HCT116 (cell line): ENCODE results near the gene CSNK1E. TPM values are rescaled to one million over a fixed set of nuclear protein-coding genes. Genes with fewer than 3 reads are reported as not detected.

Experiments
- ATAC-seq: fragments of 200-7000 bp; cut with Tn5 transposase; 2 replicates; pipeline ENCODE4 v1.9.1; 2020; ENCODE audit warnings: mild to moderate bottlenecking, moderate library complexity
- BruUV-seq: library from RNA; stranded (reverse); fragments of 400-500 nt; replicated peaks from 2 replicates; lab custom pipeline; 2021; lab: Mats Ljungman, UMichigan
- CTCF ChIA-PET: fragments of 300-600 bp; sonication (Branson Sonifier 250); formaldehyde crosslinking; loops from one replicate; lab custom pipeline; 2021; ENCODE audit warnings: antibody characterized with exemption; lab: Charles Lee
- POLR2A ChIA-PET: fragments of 300-600, 350-600 bp; sonication (Branson Sonifier 250); formaldehyde crosslinking; loops from one replicate; lab custom pipeline; 2021; ENCODE audit warnings: antibody characterized with exemption; lab: Charles Lee
- RAD21 ChIA-PET, 2 experiments: fragments of 300-600 bp; sonication (Branson Sonifier 250); formaldehyde crosslinking; loops; one replicate each; lab custom pipeline; 2023; ENCODE audit warnings: low total read pairs in 2 of 2; ENCODE audit not compliant: uncharacterized antibody in 2 of 2, unreplicated experiment in 2 of 2, low non-redundant PET in 1 of 2; lab: Charles Lee
- DNase-seq: peaks from one replicate; pipeline ENCODE4 v3.0.0-alpha.2; 2010; ENCODE audit warnings: low read depth, low spot score
- H2AFZ ChIP-seq: fragments of 200-600 bp; shearing (Covaris generic), sonication (generic); 2 replicates; pipeline ENCODE4 v1.6.1; 2017; ENCODE audit warnings: low read depth, mixed run types, mixed read lengths, antibody characterized with exemption, low read length; ENCODE audit not compliant: poor library complexity, severe bottlenecking
- H3K27ac ChIP-seq: 2 replicates; pipeline ENCODE4 v1.5.1; 2012; ENCODE audit warnings: low read depth, low read length
- H3K27me3 ChIP-seq: fragments of 200-600 bp; sonication (generic); 2 replicates; pipeline ENCODE4 v1.6.1; 2016; ENCODE audit warnings: mixed run types, low read length, mixed read lengths; ENCODE audit not compliant: insufficient read depth
- H3K36me3 ChIP-seq, 2 experiments: fragments of 200-500 bp in 1 of 2; fragments of 200-600 bp in 1 of 2; sonication (Bioruptor generic) in 1 of 2; sonication (generic) in 1 of 2; 2 replicates each; pipeline versions ENCODE4 v1.5.1 to v1.6.1; 2014 to 2016; ENCODE audit warnings: low read length in 2 of 2, inconsistent platforms in 1 of 2, mixed read lengths in 1 of 2, mixed run types in 1 of 2; ENCODE audit not compliant: insufficient read depth in 2 of 2, control insufficient read depth in 1 of 2
- H3K4me1 ChIP-seq, 2 experiments: fragments of 200-600 bp in 1 of 2; sonication (generic) in 1 of 2; 2 replicates each; pipeline versions ENCODE4 v1.5.1 to v1.6.1; 2012 to 2017; ENCODE audit warnings: low read length in 2 of 2, inconsistent platforms in 1 of 2, mild to moderate bottlenecking in 1 of 2, mixed read lengths in 1 of 2, mixed run types in 1 of 2, moderate library complexity in 1 of 2; ENCODE audit not compliant: insufficient read depth in 2 of 2, control insufficient read depth in 1 of 2
- H3K4me2 ChIP-seq: fragments of 200-600 bp; sonication (generic); 2 replicates; pipeline ENCODE4 v1.6.1; 2017; ENCODE audit warnings: mixed run types, low read length, mixed read lengths
- H3K4me3 ChIP-seq, 2 experiments: fragments of 200-600 bp in 1 of 2; sonication (generic) in 1 of 2; replicated peaks in 1 of 2; 2 replicates each; pipeline ENCODE4 v1.5.1; 2011 to 2016; ENCODE audit warnings: low read length in 2 of 2, control low read depth in 1 of 2, low read depth in 1 of 2, mild to moderate bottlenecking in 1 of 2, mixed read lengths in 1 of 2, mixed run types in 1 of 2
- H3K79me2 ChIP-seq: fragments of 200-600 bp; sonication (generic); 2 replicates; pipeline ENCODE4 v1.6.1; 2017; ENCODE audit warnings: mild to moderate bottlenecking, mixed run types, low read length, moderate library complexity, mixed read lengths; ENCODE audit not compliant: insufficient read depth
- H3K9ac ChIP-seq: fragments of 200-600 bp; sonication (generic); 2 replicates; pipeline ENCODE4 v1.6.1; 2016; ENCODE audit warnings: low read length, mixed read lengths
- H3K9me2 ChIP-seq: fragments of 200-600 bp; sonication (generic), shearing (Covaris generic); 2 replicates; pipeline ENCODE4 v1.6.1; 2017; ENCODE audit warnings: mixed run types, mild to moderate bottlenecking, moderate library complexity; ENCODE audit not compliant: insufficient read depth
- H3K9me3 ChIP-seq, 2 experiments: fragments of 200-500 bp in 1 of 2; fragments of 200-600 bp in 1 of 2; sonication (Bioruptor generic) in 1 of 2; sonication (generic) in 1 of 2; 2 replicates each; pipeline ENCODE4 v1.6.1; 2014 to 2017; ENCODE audit warnings: low read length in 2 of 2, mixed read lengths in 2 of 2, inconsistent platforms in 1 of 2, low read depth in 1 of 2, mild to moderate bottlenecking in 1 of 2, mixed run types in 1 of 2, moderate library complexity in 1 of 2; ENCODE audit not compliant: control insufficient read depth in 1 of 2, insufficient read depth in 1 of 2
- H4K20me1 ChIP-seq: fragments of 200-600 bp; sonication (generic), shearing (Covaris generic); 2 replicates; pipeline ENCODE4 v1.6.1; 2017; ENCODE audit warnings: mixed run types, mild to moderate bottlenecking, moderate library complexity; ENCODE audit not compliant: insufficient read depth
- ATF3 ChIP-seq: IDR thresholded peaks from 2 replicates; pipeline ENCODE4 v1.6.1; 2012
- ELF1 ChIP-seq: IDR thresholded peaks from 2 replicates; pipeline ENCODE4 v1.6.1; 2012; ENCODE audit warnings: low read depth, borderline replicate concordance
- EZH2phosphoT487 ChIP-seq: fragments of 200-600 bp; IDR thresholded peaks from 2 replicates; pipeline ENCODE4 v1.6.1; 2018; ENCODE audit warnings: antibody characterized with exemption, borderline replicate concordance
- FOSL1 ChIP-seq: IDR thresholded peaks from 2 replicates; pipeline ENCODE4 v1.6.1; 2012; ENCODE audit warnings: low read depth
- TCF7L2 ChIP-seq: IDR thresholded peaks from 2 replicates; pipeline ENCODE4 v1.7.0; 2011; ENCODE audit warnings: borderline replicate concordance, inconsistent platforms; ENCODE audit not compliant: insufficient read depth, insufficient read length; ENCODE audit errors: extremely low read depth
- intact Hi-C: fragments of 100-400 bp; cut with micrococcal nuclease; formaldehyde crosslinking; loops from 2 replicates; pipeline ENCODE4 v1.10.0; 2022
- total RNA-seq: library from RNA; stranded (reverse); gene quantifications from one replicate; pipeline ENCODE4 v1.2.1, GENCODE V29; 2021; ENCODE audit not compliant: unreplicated experiment
- TF ChIP-seq, protein P1 (sequence below): IDR thresholded peaks from 2 replicates; pipeline ENCODE4 v1.6.1; 2011; ENCODE audit warnings: mild to moderate bottlenecking, low read length, moderate library complexity; ENCODE audit not compliant: insufficient replicate concordance; ENCODE audit errors: extremely low read depth

CSNK1E gene
- total RNA-seq, 1 experiment from 2014 or later: 190 TPM

DNA sequence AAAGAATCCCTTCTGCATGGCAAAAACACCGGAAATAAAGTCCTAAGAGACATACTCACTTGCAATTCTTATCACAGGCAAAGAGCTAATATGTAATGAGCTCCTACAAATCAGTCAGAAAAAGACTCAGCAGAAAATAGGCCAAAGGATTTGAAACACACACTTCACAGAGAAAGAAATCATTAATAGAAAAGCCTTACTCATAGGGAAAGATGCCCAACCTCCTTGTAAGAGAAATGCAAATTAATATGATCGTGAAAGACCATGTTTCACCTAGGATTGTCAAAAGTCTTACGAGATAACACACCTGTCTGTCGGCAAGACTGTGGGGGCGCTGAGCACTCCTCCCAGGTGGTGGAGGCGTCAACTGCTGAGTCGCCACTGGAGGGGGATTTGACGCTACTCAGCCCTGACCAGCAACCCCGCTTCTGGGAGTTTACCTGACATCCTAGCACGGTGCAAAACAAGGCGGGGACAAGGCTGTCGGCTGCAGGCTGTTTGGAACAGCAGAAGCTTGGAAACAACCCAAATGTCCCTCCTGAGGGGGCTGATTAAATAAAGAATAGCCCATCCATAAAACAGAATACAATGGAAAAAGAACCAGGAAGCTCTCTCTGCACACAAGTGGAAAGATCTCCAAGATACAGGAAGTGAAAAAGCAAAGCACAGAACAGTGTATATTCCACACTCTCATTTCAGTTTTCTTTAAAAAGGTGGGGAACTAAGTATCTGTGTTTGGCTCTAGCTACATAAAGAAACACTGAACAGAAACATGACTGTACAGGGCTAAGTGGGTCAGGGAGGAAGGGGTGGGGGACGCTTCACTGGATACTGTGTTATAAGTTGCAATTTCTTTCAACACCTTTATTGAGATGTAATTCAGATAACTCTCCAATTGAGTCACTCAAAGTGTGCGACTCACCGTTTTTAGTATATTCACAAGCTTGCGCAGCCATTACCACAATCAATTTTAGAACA lies 11.5 kb downstream of the CSNK1E start:
- ATAC-seq (peak; percentile 47; the same call in 1 of the 2 replicates), DNase-seq (no peak)
- ChIA-PET CTCF (no interaction called here), RAD21 (no interaction called here), POLR2A (interaction anchor here (1.8 kb wide), 1 partner anchor 12 kb away, joined by 7 read pairs; the partner anchor contains the start of gene CSNK1E)
- Histone ChIP-seq H3K79me2 (peaks cover 98% of the 10 kb centered on the region), H3K36me3 (peaks cover 36 to 55% of the 10 kb centered on the region in 2 experiments; a peak in 3 of 4 replicates), H3K27me3 (no peaks in the 10 kb centered on the region), H3K4me3 (no peak overlapping the region), H3K4me2 (no peak overlapping the region; the same call in 1 of the 2 replicates), H3K4me1 (peaks cover 0 to 12% of the 10 kb centered on the region in 2 experiments; a peak in 1 of 4 replicates), H2AFZ (no peak overlapping the region), H3K27ac (peak overlapping the region; percentile 43), H3K9ac (no peak overlapping the region), H3K9me2 (no peaks in the 10 kb centered on the region), H3K9me3 (no peaks in the 10 kb centered on the region)
- intact Hi-C loops: no loop called here
- no TSS peak for BruUV-seq
- TF ChIP-seq, protein P1, sequence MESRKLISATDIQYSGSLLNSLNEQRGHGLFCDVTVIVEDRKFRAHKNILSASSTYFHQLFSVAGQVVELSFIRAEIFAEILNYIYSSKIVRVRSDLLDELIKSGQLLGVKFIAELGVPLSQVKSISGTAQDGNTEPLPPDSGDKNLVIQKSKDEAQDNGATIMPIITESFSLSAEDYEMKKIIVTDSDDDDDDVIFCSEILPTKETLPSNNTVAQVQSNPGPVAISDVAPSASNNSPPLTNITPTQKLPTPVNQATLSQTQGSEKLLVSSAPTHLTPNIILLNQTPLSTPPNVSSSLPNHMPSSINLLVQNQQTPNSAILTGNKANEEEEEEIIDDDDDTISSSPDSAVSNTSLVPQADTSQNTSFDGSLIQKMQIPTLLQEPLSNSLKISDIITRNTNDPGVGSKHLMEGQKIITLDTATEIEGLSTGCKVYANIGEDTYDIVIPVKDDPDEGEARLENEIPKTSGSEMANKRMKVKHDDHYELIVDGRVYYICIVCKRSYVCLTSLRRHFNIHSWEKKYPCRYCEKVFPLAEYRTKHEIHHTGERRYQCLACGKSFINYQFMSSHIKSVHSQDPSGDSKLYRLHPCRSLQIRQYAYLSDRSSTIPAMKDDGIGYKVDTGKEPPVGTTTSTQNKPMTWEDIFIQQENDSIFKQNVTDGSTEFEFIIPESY: no peak
- no peak for TF ChIP-seq ELF1
- TF ChIP-seq FOSL1: no peak
- no peak for TF ChIP-seq TCF7L2
- no peak for TF ChIP-seq ATF3
- no peak for TF ChIP-seq EZH2phosphoT487
- TF ChIP-seq, all 23 proteins: peak for 0
- peaks cover 17% of the 10 kb centered on the region; the same call in 1 of the 2 replicates for H4K20me1 ChIP-seq
